ENCODE results near the gene TIMM17A. TPM values are rescaled to one million over a fixed set of nuclear protein-coding genes. Genes with fewer than 3 reads are reported as not detected.

The TIMM17A gene
- total and polyA plus RNA-seq, 7 donors = 23.3 to 71.4 (median 48.6) TPM

DNA sequence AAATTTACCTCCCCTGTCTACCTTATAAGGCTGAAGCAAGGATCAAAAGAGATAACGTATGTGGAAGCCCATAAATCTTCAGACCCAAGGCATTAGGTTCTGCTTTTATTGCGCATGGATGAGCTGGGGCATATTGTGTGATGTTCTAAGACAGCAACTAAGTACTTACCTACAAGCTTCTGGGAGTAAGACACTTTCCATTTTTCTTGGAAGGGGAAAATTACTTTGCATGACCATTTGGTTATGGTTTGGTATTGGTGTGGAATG lies 30.1 kb upstream of the TIMM17A start:
- H3K27ac ChIP-seq = peak overlapping the region; percentile 85 to 97 (median 90)
- TF ChIP-seq POLR2A (IDR thresholded peaks at IDR 0.05) (no peak), POLR2AphosphoS5 (IDR thresholded peaks at IDR 0.05) (peak in 2 of 4 donors; percentile 18 to 57)
- WGBS, 2 donors = 71 to 73% methylated on average over 2 of the region's 2 CpGs
- intact Hi-C loops (cut with DNase I) = no loop called here
- no peaks in the 10 kb centered on the region for H3K27me3 ChIP-seq
- no peak overlapping the region for H3K4me3 ChIP-seq
- peaks cover 0 to 69% (median 22%) of the 10 kb centered on the region in 4 donors for H3K36me3 ChIP-seq
- H3K4me1 ChIP-seq = peaks cover 0 to 91% (median 74%) of the 10 kb centered on the region in 4 donors
- no peak for DNase-seq
- H3K9me3 ChIP-seq = no peaks in the 10 kb centered on the region

DNA sequence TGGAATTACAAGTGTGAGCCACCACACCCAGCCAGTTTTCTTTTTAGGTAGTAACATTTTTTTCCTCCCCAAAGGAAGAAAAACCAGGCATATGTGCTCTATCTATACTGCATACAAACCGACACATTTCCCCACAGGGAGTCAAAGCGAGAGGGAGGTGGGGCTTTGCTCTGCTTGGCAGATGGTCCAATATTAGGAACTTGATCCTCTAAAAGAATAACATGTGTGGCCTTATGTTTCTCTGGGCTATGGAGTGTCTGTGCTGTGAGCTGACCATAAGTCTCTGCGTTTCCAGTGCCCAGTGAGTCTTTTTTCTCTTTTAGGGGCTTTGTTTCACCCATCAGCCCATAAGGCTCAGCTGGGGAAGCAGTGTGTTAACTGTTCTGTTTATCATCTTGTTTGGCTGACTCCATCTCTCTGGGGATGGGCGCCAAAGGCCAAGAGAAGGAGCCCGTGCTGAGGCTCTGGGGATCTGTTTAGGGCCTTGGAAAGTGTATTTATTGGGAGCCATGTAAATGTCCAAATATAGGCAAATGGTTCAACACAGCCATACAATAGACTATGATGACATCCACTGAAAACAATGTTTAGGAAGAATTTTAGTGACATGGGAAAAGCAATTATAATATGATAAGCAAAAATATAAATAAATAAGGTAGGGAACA lies 29.2 kb upstream of the TIMM17A start:
- WGBS, 2 donors = 68 to 84% methylated on average over 5 of the region's 5 CpGs
- H3K9me3 ChIP-seq = no peaks in the 10 kb centered on the region
- H3K27me3 ChIP-seq = no peaks in the 10 kb centered on the region
- no peak overlapping the region for H3K4me3 ChIP-seq
- TF ChIP-seq EP300 (IDR thresholded peaks at IDR 0.05) = no peak
- no peak for TF ChIP-seq POLR2A (IDR thresholded peaks at IDR 0.05)
- TF ChIP-seq, protein P1, sequence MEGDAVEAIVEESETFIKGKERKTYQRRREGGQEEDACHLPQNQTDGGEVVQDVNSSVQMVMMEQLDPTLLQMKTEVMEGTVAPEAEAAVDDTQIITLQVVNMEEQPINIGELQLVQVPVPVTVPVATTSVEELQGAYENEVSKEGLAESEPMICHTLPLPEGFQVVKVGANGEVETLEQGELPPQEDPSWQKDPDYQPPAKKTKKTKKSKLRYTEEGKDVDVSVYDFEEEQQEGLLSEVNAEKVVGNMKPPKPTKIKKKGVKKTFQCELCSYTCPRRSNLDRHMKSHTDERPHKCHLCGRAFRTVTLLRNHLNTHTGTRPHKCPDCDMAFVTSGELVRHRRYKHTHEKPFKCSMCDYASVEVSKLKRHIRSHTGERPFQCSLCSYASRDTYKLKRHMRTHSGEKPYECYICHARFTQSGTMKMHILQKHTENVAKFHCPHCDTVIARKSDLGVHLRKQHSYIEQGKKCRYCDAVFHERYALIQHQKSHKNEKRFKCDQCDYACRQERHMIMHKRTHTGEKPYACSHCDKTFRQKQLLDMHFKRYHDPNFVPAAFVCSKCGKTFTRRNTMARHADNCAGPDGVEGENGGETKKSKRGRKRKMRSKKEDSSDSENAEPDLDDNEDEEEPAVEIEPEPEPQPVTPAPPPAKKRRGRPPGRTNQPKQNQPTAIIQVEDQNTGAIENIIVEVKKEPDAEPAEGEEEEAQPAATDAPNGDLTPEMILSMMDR (IDR thresholded peaks at IDR 0.05) = no peak
- TF ChIP-seq POLR2AphosphoS5 (IDR thresholded peaks at IDR 0.05) = peak in 2 of 4 donors; percentile 36 to 38
- peaks cover 0 to 69% (median 29%) of the 10 kb centered on the region in 4 donors for H3K36me3 ChIP-seq
- peaks cover 0 to 91% (median 74%) of the 10 kb centered on the region in 4 donors for H3K4me1 ChIP-seq
- intact Hi-C loops (cut with DNase I) = no loop called here
- DNase-seq = no peak
- peak overlapping the region; percentile 85 to 97 (median 90) for H3K27ac ChIP-seq

DNA sequence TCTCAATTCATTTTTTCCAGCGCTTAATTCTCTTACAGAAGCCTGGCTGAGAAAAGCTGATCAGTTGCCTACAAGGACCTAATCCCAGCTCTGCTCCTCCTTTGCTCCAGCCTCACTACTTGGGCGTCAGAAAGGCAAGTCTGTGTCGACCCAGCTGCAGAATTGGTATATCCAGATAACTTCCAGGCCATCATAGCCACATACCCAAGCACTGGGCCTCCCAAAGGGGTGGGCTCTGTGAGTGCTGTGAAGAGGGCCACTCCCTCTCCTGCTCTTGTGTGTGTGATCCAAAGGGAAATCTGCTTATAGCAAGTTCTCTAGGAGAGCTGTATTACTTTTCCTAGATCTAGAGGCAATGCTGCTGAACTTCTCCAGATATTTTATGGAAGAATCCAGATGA lies 27.0 kb upstream of the TIMM17A start:
- TF ChIP-seq EP300 (IDR thresholded peaks at IDR 0.05) = no peak
- no peaks in the 10 kb centered on the region for H3K27me3 ChIP-seq
- intact Hi-C loops (cut with DNase I) = no loop called here
- H3K9me3 ChIP-seq = no peaks in the 10 kb centered on the region
- peaks cover 0 to 91% (median 69%) of the 10 kb centered on the region in 4 donors for H3K4me1 ChIP-seq
- H3K27ac ChIP-seq = peak overlapping the region; percentile 85 to 97 (median 90)
- WGBS, 2 donors = 89 to 92% methylated on average over 3 of the region's 3 CpGs
- peaks cover 5 to 64% (median 29%) of the 10 kb centered on the region in 4 donors for H3K36me3 ChIP-seq
- no peak overlapping the region for H3K4me3 ChIP-seq
- DNase-seq = no peak

DNA sequence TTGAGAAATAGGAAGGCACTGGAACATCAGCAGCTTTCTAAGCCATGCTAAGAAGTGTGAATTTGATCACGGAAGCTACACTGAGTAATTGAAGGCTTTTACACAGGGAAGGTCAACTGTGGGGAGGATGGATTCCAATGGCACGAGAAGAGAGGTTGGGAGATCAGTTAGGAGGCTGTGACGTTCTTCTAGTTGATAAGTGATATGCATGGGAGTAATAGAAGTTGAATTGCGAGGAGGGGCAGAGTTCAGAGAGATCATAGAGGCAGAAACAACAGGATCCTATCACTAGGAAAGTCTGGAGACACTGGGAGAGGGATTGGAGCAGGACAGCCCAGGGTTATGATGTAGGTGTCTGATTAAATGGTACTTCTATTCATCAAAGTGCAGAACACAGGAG lies 25.2 kb upstream of the TIMM17A start:
- intact Hi-C loops (cut with DNase I) = no loop called here

DNA sequence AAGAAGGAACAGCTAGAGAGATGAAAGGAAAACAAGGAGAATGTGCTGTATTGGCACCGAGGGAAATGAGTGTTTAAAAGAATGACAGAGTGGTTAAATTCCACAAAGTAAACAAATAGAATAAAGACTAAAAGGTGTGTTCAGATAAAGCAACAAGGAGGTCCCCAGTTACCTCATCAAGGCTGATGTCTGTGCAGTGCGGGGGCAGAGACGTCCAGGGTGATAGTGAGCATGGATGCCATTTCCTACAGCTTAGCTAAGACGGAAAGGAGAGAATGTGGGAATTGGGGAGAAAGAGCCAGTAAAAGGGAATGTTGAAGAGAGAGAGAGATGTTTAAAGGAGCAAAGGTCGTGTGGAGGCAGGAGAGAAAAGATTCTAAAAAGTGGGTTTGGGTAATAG lies 24.5 kb upstream of the TIMM17A start:
- intact Hi-C loops (cut with DNase I) = no loop called here
- 58 to 72% methylated on average over 5 of the region's 5 CpGs for WGBS, 2 donors
- H3K9me3 ChIP-seq = no peaks in the 10 kb centered on the region
- no peaks in the 10 kb centered on the region for H3K27me3 ChIP-seq
- no peak for DNase-seq
- H3K27ac ChIP-seq = peak overlapping the region; percentile 60 to 97 (median 90)
- H3K4me3 ChIP-seq = no peak overlapping the region
- TF ChIP-seq POLR2A (IDR thresholded peaks at IDR 0.05) = no peak
- no peak for TF ChIP-seq EP300 (IDR thresholded peaks at IDR 0.05)
- TF ChIP-seq POLR2AphosphoS5 (IDR thresholded peaks at IDR 0.05) = no peak
- TF ChIP-seq, protein P1 (IDR thresholded peaks at IDR 0.05) = no peak
- H3K36me3 ChIP-seq = peaks cover 5 to 63% (median 26%) of the 10 kb centered on the region in 4 donors
- H3K4me1 ChIP-seq = peaks cover 0 to 98% (median 77%) of the 10 kb centered on the region in 4 donors

More for the DNA sequence above, 25.2 kb upstream of the TIMM17A start:
- Histone ChIP-seq H3K36me3 (peaks cover 5 to 61% (median 26%) of the 10 kb centered on the region in 4 donors), H3K27me3 (no peaks in the 10 kb centered on the region), H3K27ac (peak overlapping the region; percentile 60 to 97 (median 90)), H3K4me1 (peaks cover 0 to 98% (median 77%) of the 10 kb centered on the region in 4 donors), H3K9me3 (no peaks in the 10 kb centered on the region), H3K4me3 (no peak overlapping the region)
- TF ChIP-seq EP300 (IDR thresholded peaks at IDR 0.05) (no peak), POLR2AphosphoS5 (IDR thresholded peaks at IDR 0.05) (peak in 1 of 4 donors; percentile 15), POLR2A (IDR thresholded peaks at IDR 0.05) (no peak)
- TF ChIP-seq, protein P1 (IDR thresholded peaks at IDR 0.05) = no peak
- WGBS, 2 donors = 39 to 76% methylated on average over 4 of the region's 4 CpGs
- no peak for DNase-seq

Measured in sigmoid colon (tissue), 7 donors.